Astrocyte (in vitro differentiated cells and primary cell): ENCODE data around the gene RABGGTA. TPM values are rescaled to one million over a fixed set of nuclear protein-coding genes. Genes with fewer than 3 reads are reported as not detected.

Source experiments
- DNase-seq: peaks from one replicate; pipeline ENCODE4 v3.0.0-alpha.2; 2010; ENCODE audit warnings: low read depth
- FAIRE-seq: peaks from 2 replicates; lab custom pipeline; 2011; peaks lifted over from hg19 to GRCh38; lab: Jason Lieb, UNC
- H2AFZ ChIP-seq: 2 replicates; pipeline ENCODE4 v1.6.0; 2012; ENCODE audit warnings: low read depth, low read length, inconsistent platforms
- H3K27ac ChIP-seq: 2 replicates; pipeline ENCODE4 v1.5.1; 2011; ENCODE audit warnings: low read depth, low read length, inconsistent platforms
- H3K27me3 ChIP-seq: 2 replicates; pipeline ENCODE4 v1.6.0; 2011; ENCODE audit warnings: low read length, inconsistent platforms; ENCODE audit not compliant: insufficient read depth
- H3K36me3 ChIP-seq: 2 replicates; pipeline ENCODE4 v1.5.1; 2011; ENCODE audit warnings: low read length, inconsistent platforms; ENCODE audit not compliant: insufficient read depth
- H3K4me1 ChIP-seq: 2 replicates; pipeline ENCODE4 v1.5.1; 2011; ENCODE audit warnings: low read length, inconsistent platforms; ENCODE audit not compliant: insufficient read depth
- H3K4me2 ChIP-seq: 2 replicates; pipeline ENCODE4 v1.6.0; 2012; ENCODE audit warnings: low read length, inconsistent platforms
- H3K4me3 ChIP-seq: 2 replicates; pipeline ENCODE4 v1.5.1; 2011; ENCODE audit warnings: low read depth, mild to moderate bottlenecking, low read length, inconsistent platforms; ENCODE audit not compliant: insufficient read depth
- H3K79me2 ChIP-seq: 2 replicates; pipeline ENCODE4 v1.6.0; 2012; ENCODE audit warnings: mild to moderate bottlenecking, low read length, inconsistent platforms; ENCODE audit not compliant: insufficient read depth
- H3K9ac ChIP-seq: 2 replicates; pipeline ENCODE4 v1.6.0; 2012; ENCODE audit warnings: mild to moderate bottlenecking, low read length, inconsistent platforms
- H3K9me3 ChIP-seq: 2 replicates; pipeline ENCODE4 v1.5.1; 2012; ENCODE audit warnings: low read depth, mild to moderate bottlenecking, low read length, inconsistent platforms; ENCODE audit not compliant: insufficient read depth
- H4K20me1 ChIP-seq: 2 replicates; pipeline ENCODE4 v1.6.0; 2012; ENCODE audit warnings: low read length, inconsistent platforms; ENCODE audit not compliant: insufficient read depth
- H3K27ac Mint-ChIP-seq: one replicate; pipeline ENCODE4 v1.8.0; 2021; ENCODE audit warnings: mild to moderate bottlenecking, mixed read lengths; ENCODE audit not compliant: unreplicated experiment
- H3K27me3 Mint-ChIP-seq: one replicate; pipeline ENCODE4 v1.8.0; 2021; ENCODE audit warnings: low read depth, mixed read lengths; ENCODE audit not compliant: unreplicated experiment
- H3K36me3 Mint-ChIP-seq: one replicate; pipeline ENCODE4 v1.8.0; 2021; ENCODE audit warnings: low read depth, mixed read lengths; ENCODE audit not compliant: unreplicated experiment
- H3K4me1 Mint-ChIP-seq: one replicate; pipeline ENCODE4 v1.8.0; 2021; ENCODE audit warnings: low read depth, mixed read lengths; ENCODE audit not compliant: unreplicated experiment
- H3K4me3 Mint-ChIP-seq: one replicate; pipeline ENCODE4 v1.8.0; 2021; ENCODE audit warnings: mild to moderate bottlenecking, moderate library complexity, mixed read lengths; ENCODE audit not compliant: unreplicated experiment
- H3K9me3 Mint-ChIP-seq: one replicate; pipeline ENCODE4 v1.8.0; 2021; ENCODE audit warnings: mild to moderate bottlenecking, mixed read lengths; ENCODE audit not compliant: unreplicated experiment
- CTCF ChIP-seq: IDR thresholded peaks from 2 replicates; pipeline ENCODE4 v1.5.1; 2011; ENCODE audit warnings: low read depth, mild to moderate bottlenecking, inconsistent platforms, low read length, moderate library complexity; ENCODE audit not compliant: insufficient read depth
- EZH2 ChIP-seq: IDR thresholded peaks from 2 replicates; pipeline ENCODE4 v1.6.1; 2012; ENCODE audit warnings: mild to moderate bottlenecking, low read length, inconsistent platforms; ENCODE audit not compliant: insufficient read depth
- total RNA-seq: library from RNA; stranded (reverse); gene quantifications from 2 replicates; pipeline ENCODE4 v1.2.1, GENCODE V29; 2021

Gene RABGGTA
- total RNA-seq, 1 donor from 2014 or later = 27.3 TPM

GRCh38 chr14:24310646-24311604 is 39.5 kb upstream of the RABGGTA start, which contains the start of gene LTB4R:
TSS of gene LTB4R (plus strand) at chr14:24311502. CDS start at chr14:24315652, 4,150 bp downstream.
- Histone ChIP-seq H3K9me3 (no peaks in the 10 kb centered on the region), H3K36me3 (peaks cover 8% of the 10 kb centered on the region), H3K9ac (no peak within 1 kb of the TSS), H2AFZ (peak within 1 kb of the TSS; percentile 44), H3K27me3 (peaks cover 12% of the 10 kb centered on the region), H3K27ac (no peak within 1 kb of the TSS), H3K4me1 (peaks cover 16% of the 10 kb centered on the region), H3K4me2 (peak within 1 kb of the TSS; percentile 78), H3K4me3 (no peak within 1 kb of the TSS), H3K79me2 (no peaks in the 10 kb centered on the region), H4K20me1 (peaks cover 48% of the 10 kb centered on the region)
- FAIRE-seq = no peak
- TF ChIP-seq EZH2 = no peak
- no peak for TF ChIP-seq CTCF
- H3K36me3 Mint-ChIP-seq = peaks cover 17% of the 10 kb centered on the region
- peaks cover 8% of the 10 kb centered on the region for H3K4me1 Mint-ChIP-seq
- no peak within 1 kb of the TSS for H3K4me3 Mint-ChIP-seq
- peak; percentile 72 for DNase-seq
- H3K27ac Mint-ChIP-seq = no peak within 1 kb of the TSS
- peaks cover 6% of the 10 kb centered on the region for H3K27me3 Mint-ChIP-seq
- H3K9me3 Mint-ChIP-seq = peaks cover 2% of the 10 kb centered on the region

- Histone ChIP-seq H3K27ac (no peak overlapping the region), H3K36me3 (peaks cover 14% of the 10 kb centered on the region), H3K4me2 (peak overlapping the region; percentile 78), H3K27me3 (peaks cover 6% of the 10 kb centered on the region), H3K9ac (no peak overlapping the region), H3K79me2 (no peaks in the 10 kb centered on the region), H3K4me1 (peaks cover 16% of the 10 kb centered on the region), H2AFZ (peak overlapping the region; percentile 44), H3K9me3 (no peaks in the 10 kb centered on the region), H3K4me3 (no peak overlapping the region), H4K20me1 (peaks cover 48% of the 10 kb centered on the region)
- Mint-ChIP-seq H3K36me3 (peaks cover 23% of the 10 kb centered on the region), H3K27ac (peak overlapping the region; percentile 66), H3K4me3 (no peak overlapping the region), H3K9me3 (peaks cover 2% of the 10 kb centered on the region), H3K27me3 (peaks cover 6% of the 10 kb centered on the region), H3K4me1 (peaks cover 8% of the 10 kb centered on the region)
- TF ChIP-seq EZH2 (no peak), CTCF (no peak)
- FAIRE-seq = no peak
- DNase-seq = no peak
Observed at GRCh38 chr14:24310265-24310645, 38.9 kb upstream of the RABGGTA start.
